Nephron progenitor cell (in vitro differentiated cells): Measurements from ENCODE around the gene TXNDC5.

Source experiments
- DNase-seq: peaks from one replicate; pipeline ENCODE4 v3.0.0; 2021
- H3K27ac Mint-ChIP-seq: 2 replicates; pipeline ENCODE4 v1.8.0; 2021; ENCODE audit warnings: mild to moderate bottlenecking, moderate library complexity, mixed read lengths
- H3K27me3 Mint-ChIP-seq: 2 replicates; pipeline ENCODE4 v1.8.0; 2021; ENCODE audit warnings: mild to moderate bottlenecking, low read depth, mixed read lengths; ENCODE audit not compliant: poor library complexity
- H3K36me3 Mint-ChIP-seq: 2 replicates; pipeline ENCODE4 v1.8.0; 2021; ENCODE audit warnings: low read depth, mixed read lengths
- H3K4me1 Mint-ChIP-seq: 2 replicates; pipeline ENCODE4 v1.8.0; 2021; ENCODE audit warnings: mixed read lengths
- H3K4me3 Mint-ChIP-seq: 2 replicates; pipeline ENCODE4 v1.8.0; 2021; ENCODE audit warnings: mild to moderate bottlenecking, moderate library complexity, mixed read lengths
- H3K9me3 Mint-ChIP-seq: 2 replicates; pipeline ENCODE4 v1.8.0; 2021; ENCODE audit warnings: mild to moderate bottlenecking, moderate library complexity, mixed read lengths
- CTCF ChIP-seq: fragments of 200-600 bp; sonication (generic); IDR thresholded peaks from 2 replicates; pipeline ENCODE4 v1.5.0; 2021; ENCODE audit warnings: antibody characterized with exemption

The TXNDC5 gene

DNA sequence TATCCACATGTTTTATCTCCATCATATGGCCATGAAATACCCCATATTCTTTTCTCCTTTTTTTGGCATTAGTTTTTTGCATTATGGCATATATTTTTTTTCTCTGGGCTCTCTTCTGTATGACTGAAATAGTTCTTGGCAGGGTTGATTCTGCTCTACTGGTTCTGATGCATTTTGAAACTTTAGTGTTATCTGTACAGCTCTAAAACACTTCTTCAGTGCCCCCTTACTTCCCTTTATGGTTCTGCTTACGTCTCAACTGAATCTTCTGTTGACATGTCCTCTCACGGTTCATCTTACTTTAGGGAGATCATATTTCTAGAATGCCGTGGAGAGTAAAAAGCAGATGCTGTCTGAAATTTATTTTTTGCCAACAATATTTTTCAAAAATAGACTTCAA, 23.2 kb upstream of the TXNDC5 start:
- no peak overlapping the region for H3K27ac Mint-ChIP-seq
- DNase-seq: no peak
- peaks cover 16% of the 10 kb centered on the region for H3K27me3 Mint-ChIP-seq
- peaks cover 21% of the 10 kb centered on the region for H3K4me1 Mint-ChIP-seq
- H3K36me3 Mint-ChIP-seq: no peaks in the 10 kb centered on the region
- TF ChIP-seq CTCF: no peak
- peaks cover 23% of the 10 kb centered on the region for H3K9me3 Mint-ChIP-seq
- H3K4me3 Mint-ChIP-seq: no peak overlapping the region

DNA sequence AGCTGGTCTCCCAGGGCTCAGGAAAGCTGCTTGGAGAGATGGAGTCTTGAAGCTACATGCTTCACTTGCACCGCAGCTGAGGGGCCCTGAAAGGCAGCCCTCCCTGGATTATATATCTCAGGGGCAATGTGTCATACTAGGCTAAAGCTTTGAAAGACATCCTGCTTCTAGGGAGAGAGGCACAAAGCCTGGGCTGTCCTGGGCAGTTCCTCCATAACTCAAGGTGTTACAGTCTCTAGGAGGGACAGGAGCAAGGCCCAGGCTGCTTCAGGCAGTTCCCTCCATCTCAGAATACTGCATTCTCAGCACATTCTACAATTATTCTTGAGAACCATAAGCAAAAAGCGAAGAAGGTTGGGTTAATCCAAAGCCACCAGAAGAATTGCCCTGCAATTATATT, 22.0 kb upstream of the TXNDC5 start:
- no peak for DNase-seq
- Mint-ChIP-seq H3K36me3 (no peaks in the 10 kb centered on the region), H3K4me1 (peaks cover 21% of the 10 kb centered on the region)

DNA sequence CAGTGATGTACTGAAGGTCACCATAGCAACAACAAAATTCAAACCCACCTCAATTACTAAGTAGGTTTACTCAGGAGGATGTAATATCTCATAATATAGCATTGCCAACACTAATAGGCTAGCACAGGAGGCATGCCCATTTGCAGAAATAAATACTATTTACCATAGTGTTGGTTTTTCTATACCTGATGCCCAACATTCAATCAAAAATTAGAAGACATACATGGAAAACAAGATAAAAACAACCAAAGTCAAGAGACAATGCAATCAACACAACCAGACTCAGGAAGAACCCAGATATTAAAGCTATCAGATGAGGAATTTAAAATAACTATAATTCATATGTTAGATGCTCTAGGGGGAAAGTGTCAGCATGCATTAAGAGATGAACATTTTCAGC, 14.3 kb upstream of the TXNDC5 start:
- no peak overlapping the region for H3K27ac Mint-ChIP-seq
- peaks cover 16% of the 10 kb centered on the region for H3K36me3 Mint-ChIP-seq
- H3K4me1 Mint-ChIP-seq: no peaks in the 10 kb centered on the region
- no peak for TF ChIP-seq CTCF
- H3K27me3 Mint-ChIP-seq: peaks cover 6% of the 10 kb centered on the region
- H3K4me3 Mint-ChIP-seq: no peak overlapping the region
- H3K9me3 Mint-ChIP-seq: peaks cover 52% of the 10 kb centered on the region
- DNase-seq: no peak

More for the DNA sequence above, 22.0 kb upstream of the TXNDC5 start:
- TF ChIP-seq CTCF: no peak
- Mint-ChIP-seq H3K4me3 (no peak overlapping the region), H3K9me3 (peaks cover 30% of the 10 kb centered on the region), H3K27me3 (peaks cover 9% of the 10 kb centered on the region), H3K27ac (peak overlapping the region; percentile 27)

GRCh38 chr6:7922596-7922995, 12.0 kb upstream of the TXNDC5 start:
- peaks cover 16% of the 10 kb centered on the region for H3K36me3 Mint-ChIP-seq
- H3K4me3 Mint-ChIP-seq: no peak overlapping the region
- H3K27me3 Mint-ChIP-seq: peaks cover 3% of the 10 kb centered on the region
- H3K9me3 Mint-ChIP-seq: peaks cover 36% of the 10 kb centered on the region
- no peak for DNase-seq
- H3K4me1 Mint-ChIP-seq: no peaks in the 10 kb centered on the region
- H3K27ac Mint-ChIP-seq: no peak overlapping the region
- TF ChIP-seq CTCF: no peak

DNA sequence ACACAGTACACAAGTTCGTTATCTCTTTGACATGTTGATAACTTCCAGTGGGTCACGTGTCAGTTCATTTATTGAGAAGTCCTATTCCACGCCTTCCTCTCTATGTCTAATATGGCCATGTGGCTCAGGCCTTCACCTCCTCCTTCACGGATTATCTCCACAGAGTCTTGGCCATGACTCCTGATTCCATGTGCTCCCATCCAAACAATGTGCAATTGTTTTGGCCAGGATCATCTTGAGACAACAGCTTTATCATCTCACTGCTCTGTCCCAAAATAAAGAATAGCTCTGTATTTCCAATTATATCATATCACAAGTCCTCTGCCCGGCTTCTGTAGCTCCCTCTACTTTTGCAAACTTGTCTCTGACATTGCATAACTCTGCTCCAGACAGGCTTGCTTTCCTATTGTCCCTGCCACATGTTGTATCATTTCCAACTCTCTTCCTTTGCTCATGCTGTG, 11.1 kb upstream of the TXNDC5 start:
- no peak for DNase-seq
- H3K4me3 Mint-ChIP-seq: no peak overlapping the region
- peaks cover 3% of the 10 kb centered on the region for H3K27me3 Mint-ChIP-seq
- peaks cover 16% of the 10 kb centered on the region for H3K36me3 Mint-ChIP-seq
- H3K27ac Mint-ChIP-seq: no peak overlapping the region
- no peaks in the 10 kb centered on the region for H3K4me1 Mint-ChIP-seq
- peaks cover 30% of the 10 kb centered on the region for H3K9me3 Mint-ChIP-seq
- TF ChIP-seq CTCF: no peak

GRCh38 chr6:7921046-7921445, 10.5 kb upstream of the TXNDC5 start:
- H3K4me1 Mint-ChIP-seq: no peaks in the 10 kb centered on the region
- no peak for TF ChIP-seq CTCF
- no peak overlapping the region for H3K27ac Mint-ChIP-seq
- peaks cover 3% of the 10 kb centered on the region for H3K27me3 Mint-ChIP-seq
- no peak overlapping the region for H3K4me3 Mint-ChIP-seq
- peaks cover 24% of the 10 kb centered on the region for H3K9me3 Mint-ChIP-seq
- DNase-seq: no peak
- peaks cover 16% of the 10 kb centered on the region for H3K36me3 Mint-ChIP-seq
